ENCODE data around the gene CALN1.

GRCh38 chr7:72394016-72394415, 18.1 kb downstream of the CALN1 start:
- no peak for TF ChIP-seq CTCF (tag by site-specific recombination; IDR thresholded peaks at IDR 0.05)
- TF ChIP-seq ATF2 (tag by site-specific recombination; IDR thresholded peaks at IDR 0.05; ENCODE audit: low read depth), result no peak
- TF ChIP-seq ZNF449 (tag by site-specific recombination; IDR thresholded peaks at IDR 0.05), result no peak
- no peak for TF ChIP-seq YY1 (tag by site-specific recombination; IDR thresholded peaks at IDR 0.05)
- TF ChIP-seq ZNF518A (tag by site-specific recombination; conservative IDR thresholded peaks at IDR 0.05; ENCODE audit: low read depth), result no peak
- TF ChIP-seq KLF1 (tag by site-specific recombination; IDR thresholded peaks at IDR 0.05), result no peak
- no peak for TF ChIP-seq WT1 (tag by site-specific recombination; IDR thresholded peaks at IDR 0.05)
- no peak for TF ChIP-seq ZNF23 (tag by site-specific recombination; IDR thresholded peaks at IDR 0.05; ENCODE audit: borderline replicate concordance)
